ENCODE measurements around the gene ELOB. TPM values are rescaled to one million over a fixed set of nuclear protein-coding genes. Genes with fewer than 3 reads are reported as not detected.

ELOB gene
- total and polyA plus RNA-seq, 2 of the 13 experiments (the other 11 are each of a cell fraction or from before 2014, with no cell fraction given), result 208 to 225 TPM

GRCh38 chr16:2776500-2777139, 460 bp downstream of the ELOB start (continued):
- TF ChIP-seq ZNF407 (CRISPR knock-in tag; IDR thresholded peaks at IDR 0.05; ENCODE audit: not compliant biosample characterization) (peak; percentile 51), GATAD2A (CRISPR knock-in tag; IDR thresholded peaks at IDR 0.05) (no peak), SRY (CRISPR knock-in tag; IDR thresholded peaks at IDR 0.05) (0 out of 2 replicates have a peak, but pooled peaks have one; percentile 9), MTF1 (CRISPR knock-in tag; IDR thresholded peaks at IDR 0.05) (no peak), ZNF44 (CRISPR knock-in tag; IDR thresholded peaks at IDR 0.05) (no peak), ZNF879 (CRISPR knock-in tag; IDR thresholded peaks at IDR 0.05) (peak; percentile 68; the same call in 1 of the 2 replicates), ZBTB40 (IDR thresholded peaks at IDR 0.05) (no peak), ZBTB40 (CRISPR knock-in tag; IDR thresholded peaks at IDR 0.05) (peak; percentile 37; the same call in 1 of the 2 replicates), KLF6 (CRISPR knock-in tag; IDR thresholded peaks at IDR 0.05) (0 out of 2 replicates have a peak, but pooled peaks have one; percentile 9), YEATS4 (CRISPR knock-in tag; IDR thresholded peaks at IDR 0.05; ENCODE audit: borderline replicate concordance) (peak; percentile 10; the same call in 1 of the 2 replicates), TBX2 (CRISPR knock-in tag; IDR thresholded peaks at IDR 0.05; ENCODE audit: borderline replicate concordance) (peak; percentile 24; the same call in 1 of the 2 replicates)

Data from HepG2 (cell line).